Activated CD4-positive, alpha-beta T cell treated with anti-CD3 and anti-CD28 coated beads, Interleukin-10, Interleukin-2, amounts not matched to agents 100 ng/mL and 50 ng/mL, durations not matched to agents 16 hours and 8 hours (primary cell): Measurements from ENCODE around the gene DNAJC16.
"Not testable (repeated sequence)": the region's sequence is repeated elsewhere in the genome, so short reads cannot be mapped to it uniquely, and the experiment has no call there.

Experiments used
- DNase-seq: peaks from one replicate; pipeline ENCODE4 v3.0.0-alpha.2; 2020

Gene DNAJC16

DNA sequence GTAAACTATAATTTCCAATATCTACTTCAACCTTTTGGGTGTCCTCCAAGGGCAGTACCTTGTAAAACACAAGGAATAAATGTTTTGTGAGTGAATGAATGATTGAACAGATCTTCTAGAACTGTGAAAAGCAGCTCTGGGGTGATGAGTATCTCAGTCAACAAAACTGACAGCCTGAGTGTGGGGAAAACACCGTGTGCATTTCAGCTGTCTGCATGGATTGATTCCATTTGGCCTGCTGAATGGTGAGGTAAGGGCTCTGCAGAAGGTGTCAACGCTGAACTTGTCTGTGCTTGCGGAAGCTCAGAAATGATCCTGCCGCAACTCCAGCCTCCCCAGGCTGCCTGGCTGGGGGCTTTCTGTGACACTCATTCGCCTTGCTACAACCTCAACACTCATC, 65.6 kb downstream of the DNAJC16 start:
- no peak for DNase-seq

DNA sequence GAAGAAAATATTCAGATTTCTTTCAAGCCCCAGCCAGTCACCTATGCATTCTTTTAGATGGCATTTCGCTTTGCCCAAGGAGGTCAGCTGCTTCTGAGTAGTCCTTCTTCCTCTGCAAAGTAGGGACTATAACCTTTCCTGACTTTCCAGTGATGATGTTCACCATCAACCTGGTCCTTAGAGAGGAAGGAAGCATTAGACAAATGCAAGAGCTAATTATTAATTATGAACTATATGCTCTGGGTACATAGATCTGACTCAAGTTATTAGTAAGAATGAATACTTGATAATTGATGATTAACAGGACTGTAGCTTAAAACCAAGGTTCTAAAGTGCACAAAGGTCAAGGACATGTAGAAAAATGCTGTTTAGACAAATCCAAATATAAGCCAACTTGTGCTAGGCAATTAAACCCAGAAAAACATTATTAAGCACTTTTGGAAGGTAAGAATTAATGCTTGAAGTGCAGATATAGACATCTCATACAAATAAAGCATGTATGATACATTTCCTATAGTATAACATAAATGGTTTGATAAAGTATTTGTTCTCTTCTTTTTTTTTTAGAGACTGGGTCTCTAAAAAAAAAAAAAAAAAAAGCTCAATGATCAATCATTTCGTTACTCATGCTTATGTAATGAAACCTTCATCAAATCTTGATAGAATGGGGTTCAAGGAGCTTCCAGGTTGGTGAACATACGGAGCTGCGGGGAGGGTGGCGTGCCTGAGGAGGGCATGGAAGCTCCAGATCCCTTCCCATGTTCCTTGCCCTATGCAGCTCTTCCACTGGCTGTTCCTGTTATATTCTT, 69.4 kb downstream of the DNAJC16 start:
- DNase-seq: no peak

DNA sequence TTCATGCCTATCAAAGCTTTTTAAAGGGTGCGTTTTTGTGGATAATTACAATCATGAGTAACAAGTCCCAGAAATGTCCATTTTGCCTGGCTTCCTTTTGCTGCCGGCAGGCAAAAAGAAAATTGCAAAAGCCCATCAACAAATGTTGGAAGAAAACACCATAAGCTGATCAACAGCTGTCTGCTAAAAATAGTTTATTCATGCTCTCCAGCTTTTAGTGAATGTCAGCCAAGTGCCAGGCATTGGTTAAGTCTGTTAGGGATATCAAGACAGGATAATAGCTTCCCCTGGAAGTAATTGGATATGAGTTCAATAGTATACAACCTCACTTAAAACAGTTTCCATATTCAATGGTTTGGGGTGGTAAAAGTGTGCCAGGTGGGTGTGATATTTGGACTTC, 71.8 kb downstream of the DNAJC16 start:
- DNase-seq: no peak

- DNase-seq: peak; percentile 94
Measured at GRCh38 chr1:15603050-15603965, 76.7 kb downstream of the DNAJC16 start.

DNA sequence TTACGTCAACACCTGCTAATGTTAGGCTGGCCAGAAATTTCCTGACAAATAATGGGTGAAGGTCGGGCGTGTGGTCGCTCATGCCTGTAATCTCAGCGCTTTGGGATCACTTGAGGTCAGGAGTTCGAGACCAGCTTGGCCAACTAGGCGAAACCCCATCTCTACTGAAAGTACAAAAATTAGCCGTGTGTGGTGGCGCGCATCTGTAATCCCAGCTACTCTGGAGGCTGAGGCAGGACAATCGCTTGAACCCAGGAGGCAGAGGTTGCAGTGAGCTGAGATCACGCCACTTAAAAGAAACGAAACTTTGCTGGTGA, 77.3 kb downstream of the DNAJC16 start:
- not testable (repeated sequence) for DNase-seq

GRCh38 chr1:15604400-15604799, 77.8 kb downstream of the DNAJC16 start:
- not testable (repeated sequence) for DNase-seq

- no peak for DNase-seq
Measured at GRCh38 chr1:15605398-15606383, 79.0 kb downstream of the DNAJC16 start.

DNA sequence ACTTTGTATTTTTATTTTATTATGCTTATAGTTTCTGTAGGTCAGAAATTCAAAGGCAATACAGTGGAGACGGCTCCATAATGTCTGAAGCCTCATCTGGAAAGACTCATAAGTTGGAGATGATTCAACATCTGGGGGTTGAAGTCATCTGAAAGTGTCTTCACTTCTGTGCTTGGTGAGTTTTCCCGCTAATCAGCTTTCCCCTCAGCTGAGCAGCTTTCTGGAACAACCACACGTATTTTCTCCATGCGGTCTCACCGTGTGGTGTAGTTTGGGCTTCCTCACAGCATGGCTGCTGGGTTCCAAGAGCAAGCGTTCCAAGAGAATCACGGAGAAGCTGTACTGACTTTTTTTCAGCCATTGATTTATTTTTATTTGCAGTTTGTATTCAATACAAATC, 83.0 kb downstream of the DNAJC16 start:
- DNase-seq: no peak

GRCh38 chr1:15610167-15610566, 83.5 kb downstream of the DNAJC16 start:
- DNase-seq: no peak

- DNase-seq: no peak
Measured at GRCh38 chr1:15616373-15617172, 89.9 kb downstream of the DNAJC16 start.

DNA sequence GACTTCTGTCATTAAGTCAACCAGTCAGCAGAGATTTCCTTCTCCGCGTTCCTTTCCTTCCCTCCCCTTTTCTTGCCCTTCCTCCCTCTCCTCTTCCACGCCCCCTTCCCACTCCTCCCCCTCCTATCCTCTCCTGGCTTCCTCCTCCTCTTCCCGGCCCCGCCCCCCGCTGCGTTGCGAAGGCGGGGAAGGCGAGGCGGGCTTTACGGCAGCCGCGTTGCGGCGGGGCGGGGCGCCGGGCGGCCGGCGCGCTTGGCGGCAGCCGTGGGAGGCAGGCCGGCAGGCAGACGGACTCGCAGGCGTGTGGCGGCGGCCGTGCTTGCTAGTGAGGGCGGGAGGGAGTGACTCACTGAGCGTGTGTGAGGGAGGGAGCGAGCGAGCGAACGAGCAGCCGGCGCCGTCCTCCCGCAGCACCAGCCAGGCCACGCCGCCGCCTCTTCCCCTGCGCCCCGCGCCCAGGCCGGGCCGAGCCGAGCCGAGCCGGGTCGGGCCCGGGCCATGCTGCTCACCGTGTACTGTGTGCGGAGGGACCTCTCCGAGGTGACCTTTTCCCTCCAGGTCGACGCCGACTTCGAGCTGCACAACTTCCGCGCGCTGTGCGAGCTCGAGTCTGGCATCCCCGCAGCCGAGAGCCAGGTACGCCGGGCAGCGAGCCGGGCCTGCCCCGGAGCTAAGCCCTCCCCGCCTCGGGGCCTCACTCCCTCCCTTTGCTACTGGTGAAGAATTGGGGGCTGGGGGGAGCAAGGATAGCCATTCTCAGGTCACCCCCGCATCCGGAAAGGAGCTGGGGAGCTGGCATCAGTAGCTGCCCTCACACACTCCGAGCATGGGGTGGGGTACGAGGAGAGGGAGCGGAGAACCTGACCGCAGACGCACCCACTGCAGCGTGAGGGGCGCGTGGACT, 90.8 kb downstream of the DNAJC16 start, which contains the start of gene DDI2:
Gene DDI2 (plus strand): TSS at position 286 of the 904 bp plus-strand sequence. CDS start 213 bp downstream, at position 499.
- peak; percentile 97 for DNase-seq

DNA sequence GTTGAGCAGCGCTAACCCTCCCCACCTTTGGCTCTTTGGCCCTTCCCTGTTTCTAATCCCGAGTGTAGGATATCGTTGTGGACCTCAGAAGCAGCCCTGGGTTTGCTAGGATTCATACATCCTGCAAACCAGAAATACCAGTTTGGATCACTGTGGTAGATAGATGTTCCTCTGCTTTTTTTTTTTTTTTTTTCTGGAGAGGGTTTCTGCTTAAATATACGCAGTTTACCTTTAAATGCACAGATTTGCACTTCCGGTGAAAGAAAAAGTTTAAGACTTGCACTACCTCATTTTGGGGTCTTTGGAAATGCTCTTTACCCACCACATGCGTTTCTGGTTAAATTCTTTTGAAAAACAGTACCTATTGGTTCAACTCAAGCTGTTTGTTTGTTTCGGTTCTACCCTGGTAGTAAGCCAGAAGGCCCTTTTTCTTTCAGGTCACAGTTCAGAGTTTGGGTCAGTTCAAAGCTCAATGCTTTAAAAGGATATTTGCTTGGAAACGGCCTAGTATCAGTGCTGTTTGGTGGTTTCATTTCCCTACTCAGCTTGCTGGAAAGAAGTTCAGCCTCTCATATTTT, 91.5 kb downstream of the DNAJC16 start:
- DNase-seq: peak; percentile 43

DNA sequence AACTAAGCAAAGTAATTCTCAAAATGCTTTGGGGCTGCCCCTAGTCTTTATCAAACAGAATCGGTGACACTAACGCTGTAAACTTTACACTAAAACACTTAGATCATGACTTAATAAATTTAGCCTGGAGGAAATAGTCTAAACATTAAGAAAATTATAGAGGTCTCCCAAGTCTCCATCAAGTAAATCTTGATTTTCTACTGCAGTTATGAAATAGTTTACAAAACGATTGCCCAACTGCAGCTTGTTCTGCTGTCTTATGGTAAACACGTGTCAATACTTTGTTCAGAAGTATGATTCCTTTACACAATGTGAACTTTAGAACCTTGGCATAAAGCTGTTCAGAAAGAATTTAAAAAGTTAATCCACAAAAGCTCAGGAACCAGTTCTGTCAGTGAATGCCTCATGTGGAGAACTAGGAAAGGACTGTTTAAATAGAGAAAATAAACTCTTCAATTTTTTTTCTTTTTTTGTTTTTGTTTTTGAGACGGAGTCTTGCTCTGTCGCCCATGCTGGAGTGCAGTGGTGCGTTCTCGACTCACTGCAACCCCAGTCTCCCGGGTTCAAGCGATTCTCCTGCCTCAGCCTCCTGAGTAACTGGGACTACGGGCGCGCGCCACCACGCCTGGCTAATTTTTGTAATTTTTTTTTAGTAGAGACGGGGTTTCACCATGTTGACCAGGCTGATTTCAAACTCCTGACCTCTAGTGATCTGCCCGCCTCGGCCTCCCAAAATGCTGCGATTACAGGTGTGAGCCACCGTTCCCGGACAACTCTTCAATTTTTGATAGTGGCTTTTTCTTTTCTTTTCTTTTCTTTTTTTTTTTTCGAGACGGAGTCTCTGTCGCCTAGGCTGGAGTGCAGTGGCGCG, 92.2 kb downstream of the DNAJC16 start:
- DNase-seq: no peak

DNA sequence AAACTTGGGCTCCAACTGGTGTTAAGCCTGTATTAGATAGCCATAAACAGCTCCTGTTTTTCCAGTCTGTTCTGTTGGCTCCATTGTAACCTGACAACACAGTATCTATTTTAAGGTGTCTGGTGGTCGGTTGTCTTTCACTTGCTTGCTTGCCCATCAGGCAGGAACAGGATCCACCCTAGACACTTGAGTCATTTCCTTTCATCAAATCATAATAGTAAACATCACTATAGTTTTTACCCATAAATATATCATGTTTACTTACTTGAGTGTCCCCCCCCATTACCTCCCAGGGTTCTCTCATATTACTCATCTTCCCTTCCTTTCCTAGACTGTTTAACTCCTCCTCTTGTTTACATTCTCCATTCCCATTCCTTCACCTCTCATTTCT, 93.5 kb downstream of the DNAJC16 start:
- peak; percentile 39 for DNase-seq

DNA sequence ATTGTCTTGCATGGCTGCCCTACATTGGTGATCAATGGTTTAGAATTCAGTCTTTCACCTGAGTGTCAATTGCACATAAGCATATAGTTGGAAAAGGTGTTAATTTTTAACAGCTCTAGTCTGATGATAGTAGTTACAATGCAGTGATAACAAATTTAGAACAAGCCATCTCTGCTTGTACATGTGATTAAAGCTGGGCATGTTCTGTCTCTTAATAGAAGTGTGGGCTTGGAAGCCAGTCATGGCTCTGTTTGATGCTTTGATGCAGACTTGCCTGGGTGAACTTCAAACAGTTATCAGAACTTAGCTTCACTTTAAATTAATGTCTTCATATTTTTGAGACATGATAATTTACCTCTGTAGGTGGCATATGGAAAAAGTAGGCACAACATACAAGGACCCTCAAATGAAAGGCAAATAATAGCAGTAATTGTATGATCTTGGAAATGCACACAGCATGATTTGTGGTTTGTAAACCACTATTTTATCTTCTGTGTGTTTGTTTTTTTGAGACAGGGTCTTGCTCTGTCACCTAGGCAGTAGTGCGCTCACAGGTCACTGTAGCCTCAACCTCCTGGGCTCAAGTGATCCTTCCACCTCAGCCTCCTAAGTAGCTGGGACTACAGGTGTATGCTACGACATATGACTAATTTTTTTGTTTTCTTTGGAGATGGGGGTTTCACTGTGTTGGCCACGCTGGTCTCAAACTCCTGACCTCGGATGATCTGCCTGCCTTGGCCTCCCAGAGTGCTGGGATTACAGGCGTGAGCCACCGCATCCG, 94.4 kb downstream of the DNAJC16 start:
- no peak for DNase-seq

DNA sequence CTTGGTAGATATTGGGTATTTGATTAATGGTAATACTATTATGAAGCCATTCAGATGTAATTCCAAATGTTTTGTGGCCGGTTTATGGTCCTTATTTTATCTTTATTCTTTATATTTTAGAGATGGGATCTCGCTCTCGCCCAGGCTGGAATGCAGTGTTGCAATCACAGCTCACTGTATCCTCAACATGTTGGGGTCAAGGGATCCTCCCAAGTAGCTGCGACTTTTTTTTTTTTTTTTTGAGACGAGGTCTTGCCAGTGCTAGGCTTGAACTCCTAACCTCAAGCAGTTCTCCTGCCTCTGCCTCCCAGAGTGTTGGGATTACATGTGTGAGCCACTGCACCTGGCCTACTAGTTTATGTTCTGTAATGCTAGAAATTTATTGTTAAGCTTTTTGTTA, 95.3 kb downstream of the DNAJC16 start:
- DNase-seq: no peak

- DNase-seq: no peak
Measured at GRCh38 chr1:15622712-15623373, 96.2 kb downstream of the DNAJC16 start.

DNA sequence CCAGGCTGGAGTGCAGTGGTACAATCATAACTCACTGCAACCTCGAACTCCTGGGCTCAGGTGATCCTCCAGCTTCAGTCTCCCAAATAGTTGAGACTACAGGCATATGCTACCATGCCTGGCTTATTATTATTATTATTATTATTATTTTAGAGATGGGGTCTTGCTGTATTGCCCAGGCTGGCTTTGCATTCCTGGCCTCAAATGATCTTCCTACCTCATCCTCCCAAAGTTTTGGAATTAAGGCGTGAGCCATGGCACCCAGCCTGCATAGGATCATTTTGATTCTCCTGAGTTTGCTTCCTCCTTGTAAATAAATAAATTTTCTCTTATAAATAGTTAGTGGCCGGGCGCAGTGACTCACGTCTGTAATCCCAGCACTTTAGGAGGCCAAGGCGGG, 96.8 kb downstream of the DNAJC16 start:
- no peak for DNase-seq
